GM19455 (cell line): ENCODE data around the gene TRPV5.

Experiments used
- ATAC-seq: cut with Tn5 transposase; IDR thresholded peaks from one replicate; pipeline ENCODE4 v1.9.1; 2021; ENCODE audit not compliant: unreplicated experiment

The TRPV5 gene

DNA sequence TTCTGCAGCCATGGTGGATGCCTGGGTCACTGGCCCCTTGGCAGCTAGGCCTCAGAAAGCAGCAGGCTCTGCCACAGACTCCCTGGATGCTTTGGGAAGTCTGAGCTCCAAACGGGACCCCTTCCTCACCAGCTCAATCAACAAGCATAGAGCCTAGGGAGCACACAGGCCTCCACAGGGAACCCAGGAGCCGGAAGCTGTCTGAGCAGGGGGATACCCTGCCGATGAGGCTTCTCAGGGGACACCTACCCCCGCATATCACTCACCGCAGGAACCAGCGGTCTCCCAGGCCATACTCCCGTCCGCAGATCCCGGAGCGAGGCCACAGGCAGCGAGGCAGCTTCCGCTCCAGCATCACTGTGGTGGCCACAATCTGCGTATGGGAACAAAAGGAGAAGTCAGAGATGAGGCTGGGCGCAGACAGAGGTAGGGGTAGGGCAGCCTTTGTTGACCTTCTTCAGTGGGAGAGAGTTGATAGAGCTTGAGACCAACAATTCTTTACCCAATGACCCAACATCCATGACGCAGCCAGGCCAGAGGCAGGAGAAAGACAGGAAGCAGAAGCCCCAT, 61.4 kb downstream of the TRPV5 start:
- no peak for ATAC-seq

DNA sequence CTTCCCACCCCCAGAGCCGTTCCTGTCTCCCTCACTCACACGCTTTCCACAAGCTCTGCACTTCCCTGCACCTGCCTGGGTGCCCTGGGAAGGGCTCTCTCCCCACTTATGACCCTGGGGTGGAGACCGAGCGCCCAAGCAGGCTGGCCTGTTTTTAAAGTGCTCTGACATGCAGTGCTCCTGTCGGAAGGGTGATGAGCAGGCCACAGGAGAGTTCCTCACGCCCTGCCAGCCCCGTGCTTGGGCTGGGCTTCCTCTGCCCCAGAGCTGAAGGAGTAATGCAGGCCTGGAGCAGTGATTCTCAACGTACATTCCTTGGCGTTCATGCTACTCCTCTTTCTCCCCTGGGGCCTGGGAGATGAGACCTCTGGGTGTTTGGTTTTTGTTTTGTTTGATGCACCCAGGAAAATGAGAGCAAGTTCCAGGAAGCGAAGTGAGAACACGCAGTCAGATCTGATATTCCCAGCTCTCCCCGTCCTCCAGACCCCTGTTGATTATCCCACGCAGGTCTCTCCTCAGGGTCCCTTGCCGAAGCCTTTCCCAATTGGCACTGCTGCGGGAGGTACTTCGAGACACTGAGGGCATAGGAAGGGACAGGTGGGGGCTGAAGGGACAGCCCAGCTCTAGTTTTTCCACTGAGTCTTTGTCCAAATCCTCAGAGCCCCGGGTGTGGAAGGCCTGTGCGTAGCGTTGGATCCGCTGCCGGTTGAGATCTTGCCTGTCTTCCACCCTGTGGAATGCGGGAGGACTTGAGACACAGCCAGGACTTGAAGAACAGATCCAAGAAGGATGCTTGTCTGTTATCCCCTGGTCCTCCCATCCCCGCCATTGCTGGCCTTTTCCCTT, 62.1 kb downstream of the TRPV5 start:
- ATAC-seq, result no peak

DNA sequence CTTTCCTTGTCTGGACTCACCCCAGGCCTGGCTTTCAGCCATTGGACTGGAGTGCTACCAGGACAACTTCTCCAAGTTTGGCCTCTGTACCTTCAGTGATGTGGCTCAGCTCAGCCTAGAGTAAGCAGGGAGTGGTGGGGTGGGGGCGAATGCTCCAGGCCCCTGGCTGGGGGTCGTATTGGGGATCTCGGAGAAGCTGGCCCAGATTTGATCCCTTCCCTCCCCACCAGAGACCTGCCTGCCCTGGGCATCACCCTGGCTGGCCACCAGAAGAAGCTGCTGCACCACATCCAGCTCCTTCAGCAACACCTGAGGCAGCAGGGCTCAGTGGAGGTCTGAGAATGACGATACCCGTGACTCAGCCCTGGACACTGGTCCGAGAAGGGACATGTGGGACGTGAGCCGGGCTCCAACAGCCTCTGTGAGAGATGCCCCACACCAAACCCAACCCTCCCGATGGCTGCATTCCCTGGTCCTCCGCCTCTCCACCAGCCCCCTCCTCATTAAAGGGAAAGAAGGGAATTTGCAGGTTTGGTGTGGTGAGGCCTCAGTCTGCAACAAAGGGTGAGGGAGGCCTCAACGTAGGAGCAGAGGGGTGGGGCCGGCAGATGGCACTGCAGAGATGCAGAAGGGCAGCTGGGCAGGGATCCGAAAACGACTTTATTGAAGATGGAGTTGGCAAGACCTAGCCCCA, 62.8 kb downstream of the TRPV5 start:
- ATAC-seq, result no peak

DNA sequence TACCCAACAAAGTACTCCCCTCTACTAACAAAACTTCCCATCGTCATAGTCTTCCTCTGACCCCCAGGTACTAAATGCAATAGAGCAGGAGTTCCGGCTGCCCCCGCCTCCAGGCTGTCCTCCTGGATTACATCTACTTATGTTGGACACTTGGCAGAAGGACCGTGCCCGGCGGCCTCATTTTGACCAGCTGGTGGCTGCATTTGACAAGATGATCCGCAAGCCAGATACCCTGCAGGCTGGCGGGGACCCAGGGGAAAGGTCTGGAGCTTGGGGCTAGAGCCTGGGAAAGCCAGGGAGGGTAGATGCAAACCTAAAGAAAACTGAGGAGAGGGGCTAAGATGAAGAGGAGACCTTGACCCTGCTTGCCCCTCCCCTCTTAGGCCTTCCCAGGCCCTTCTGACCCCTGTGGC, 63.4 kb downstream of the TRPV5 start:
- ATAC-seq, result no peak

DNA sequence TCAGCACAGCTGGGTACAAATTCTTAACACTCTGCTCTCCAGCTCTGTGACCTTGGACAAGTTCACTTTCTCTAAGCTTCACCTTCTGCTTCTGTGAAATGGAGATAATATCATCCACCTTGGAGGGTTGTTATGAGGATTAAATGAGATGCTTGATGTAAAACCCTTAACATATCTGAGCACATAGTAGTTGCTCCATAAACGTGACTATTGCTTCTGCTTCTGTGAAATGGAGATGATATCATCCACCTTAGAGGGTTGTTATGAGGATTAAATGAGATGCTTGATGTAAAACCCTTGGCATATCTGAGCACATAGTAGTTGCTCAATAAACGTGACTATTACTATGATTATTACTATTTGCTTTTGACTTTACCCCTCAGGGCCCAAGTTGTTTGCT, 64.1 kb downstream of the TRPV5 start:
- no peak for ATAC-seq

DNA sequence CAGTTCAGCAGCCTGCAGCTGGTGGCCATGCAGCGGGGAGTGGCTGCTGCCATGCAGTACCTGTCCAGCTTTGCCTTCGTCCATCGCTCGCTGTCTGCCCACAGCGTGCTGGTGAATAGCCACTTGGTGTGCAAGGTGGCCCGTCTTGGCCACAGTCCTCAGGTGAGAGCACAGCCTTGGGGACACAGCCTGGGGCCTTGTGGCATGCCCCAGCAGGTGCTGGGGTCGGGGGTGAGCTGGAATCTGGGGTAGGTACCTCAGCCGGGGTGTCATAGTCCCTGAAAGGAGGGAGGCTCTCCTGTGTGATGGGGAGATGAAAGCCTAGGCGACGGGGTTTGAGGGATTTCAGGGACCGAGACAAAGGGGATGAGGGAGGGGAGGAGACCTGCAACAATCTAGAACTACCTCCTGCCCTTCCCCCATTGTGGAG, 64.5 kb downstream of the TRPV5 start:
- ATAC-seq, result no peak

DNA sequence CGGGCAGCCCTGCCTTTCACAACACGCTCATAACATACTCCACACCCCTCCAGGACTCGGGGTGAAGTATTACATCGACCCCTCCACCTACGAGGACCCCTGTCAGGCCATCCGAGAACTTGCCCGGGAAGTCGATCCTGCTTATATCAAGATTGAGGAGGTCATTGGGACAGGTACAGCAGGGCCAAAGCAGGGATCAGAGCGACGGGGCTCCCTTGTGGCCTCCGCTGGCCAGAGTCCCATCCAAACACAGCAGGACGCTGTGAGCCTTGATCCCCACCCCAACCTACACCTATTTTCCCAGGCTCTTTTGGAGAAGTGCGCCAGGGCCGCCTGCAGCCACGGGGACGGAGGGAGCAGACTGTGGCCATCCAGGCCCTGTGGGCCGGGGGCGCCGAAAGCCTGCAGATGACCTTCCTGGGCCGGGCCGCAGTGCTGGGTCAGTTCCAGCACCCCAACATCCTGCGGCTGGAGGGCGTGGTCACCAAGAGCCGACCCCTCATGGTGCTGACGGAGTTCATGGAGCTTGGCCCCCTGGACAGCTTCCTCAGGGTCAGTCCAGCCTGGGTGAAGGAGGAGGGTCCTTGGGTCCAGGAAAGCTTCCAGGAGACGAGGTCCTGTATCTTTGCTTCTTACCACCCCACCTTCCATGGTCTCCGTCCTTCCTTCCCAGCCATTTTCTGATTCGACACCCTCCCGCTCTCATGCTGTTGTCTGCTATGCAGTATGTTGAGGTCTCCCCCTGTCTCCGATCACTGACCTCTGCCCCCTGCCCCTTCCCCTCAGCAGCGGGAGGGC, 65.2 kb downstream of the TRPV5 start:
- no peak for ATAC-seq

DNA sequence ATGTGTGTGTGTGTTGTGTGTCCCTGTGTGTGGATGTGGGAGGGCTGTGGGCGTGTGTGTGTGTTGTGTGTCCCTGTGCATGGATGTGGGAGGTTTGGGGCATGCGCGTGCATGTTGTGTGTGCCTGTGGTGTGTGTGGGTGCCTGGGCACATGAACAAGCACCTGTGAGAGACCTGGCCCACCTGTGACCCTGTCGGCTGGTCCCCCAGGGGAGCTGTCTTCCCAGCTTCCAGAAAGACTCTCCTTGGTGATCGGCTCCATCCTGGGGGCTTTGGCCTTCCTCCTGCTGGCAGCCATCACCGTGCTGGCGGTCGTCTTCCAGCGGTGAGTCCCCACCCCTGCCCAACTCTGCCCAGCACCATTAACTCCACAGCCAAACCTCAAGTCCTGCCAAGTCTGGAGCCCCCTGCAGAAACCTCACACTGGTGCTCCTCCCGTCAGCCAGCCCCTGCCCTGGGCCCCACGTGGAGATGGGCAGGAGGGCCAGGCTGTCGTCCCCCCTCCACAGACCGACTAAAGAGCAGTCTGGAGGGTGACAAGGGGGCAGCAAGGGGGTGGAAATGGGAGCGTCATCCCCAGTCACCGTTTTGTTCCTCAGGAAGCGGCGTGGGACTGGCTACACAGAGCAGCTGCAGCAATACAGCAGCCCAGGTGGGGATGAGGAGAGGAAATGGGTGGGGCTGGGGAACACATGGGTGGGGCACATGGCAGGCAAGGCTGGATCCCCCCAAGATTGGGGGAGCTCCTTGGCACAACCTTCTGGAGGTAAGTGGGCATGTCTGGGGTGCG, 66.0 kb downstream of the TRPV5 start:
- ATAC-seq, result no peak

DNA sequence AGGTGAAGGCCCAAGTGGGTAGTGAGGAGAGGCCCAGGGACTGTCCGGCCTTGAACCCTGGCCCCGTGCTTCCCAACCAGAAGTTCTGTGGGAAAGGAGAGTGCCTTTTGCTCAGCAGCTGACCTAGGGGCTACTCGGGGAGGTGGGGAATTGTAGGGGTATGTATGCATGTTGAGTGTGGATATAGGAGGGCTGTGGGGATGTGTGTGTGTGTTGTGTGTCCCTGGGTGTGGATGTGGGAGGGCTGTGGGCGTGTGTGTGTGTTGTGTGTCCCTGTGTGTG, 66.5 kb downstream of the TRPV5 start:
- no peak for ATAC-seq

DNA sequence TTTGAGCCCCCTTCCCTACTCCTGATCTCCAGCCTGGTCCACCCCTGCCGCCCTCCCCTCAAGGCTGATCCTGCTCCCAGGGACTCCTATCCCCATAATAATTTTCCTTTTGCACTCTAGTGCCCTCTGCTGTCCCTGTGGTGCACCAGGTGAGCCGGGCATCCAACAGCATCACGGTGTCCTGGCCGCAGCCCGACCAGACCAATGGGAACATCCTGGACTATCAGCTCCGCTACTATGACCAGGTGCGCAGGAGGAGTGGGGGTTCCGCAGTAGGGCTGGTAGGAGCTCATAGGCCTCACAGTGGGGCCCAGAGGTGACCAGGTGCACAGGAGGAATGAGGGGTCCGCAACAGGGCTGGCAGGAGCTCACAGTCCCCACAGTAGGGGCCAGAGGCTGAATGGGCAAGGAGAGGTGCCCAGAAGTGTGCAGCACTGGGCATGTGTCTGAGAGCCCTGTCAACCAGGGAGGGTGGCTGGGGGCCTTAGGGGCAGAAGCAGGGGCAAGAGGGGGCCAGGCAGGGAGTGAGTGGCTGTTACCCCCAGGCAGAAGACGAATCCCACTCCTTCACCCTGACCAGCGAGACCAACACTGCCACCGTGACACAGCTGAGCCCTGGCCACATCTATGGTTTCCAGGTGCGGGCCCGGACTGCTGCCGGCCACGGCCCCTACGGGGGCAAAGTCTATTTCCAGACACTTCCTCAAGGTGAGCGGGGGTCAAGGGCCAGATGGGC, 67.0 kb downstream of the TRPV5 start:
- ATAC-seq, result no peak

DNA sequence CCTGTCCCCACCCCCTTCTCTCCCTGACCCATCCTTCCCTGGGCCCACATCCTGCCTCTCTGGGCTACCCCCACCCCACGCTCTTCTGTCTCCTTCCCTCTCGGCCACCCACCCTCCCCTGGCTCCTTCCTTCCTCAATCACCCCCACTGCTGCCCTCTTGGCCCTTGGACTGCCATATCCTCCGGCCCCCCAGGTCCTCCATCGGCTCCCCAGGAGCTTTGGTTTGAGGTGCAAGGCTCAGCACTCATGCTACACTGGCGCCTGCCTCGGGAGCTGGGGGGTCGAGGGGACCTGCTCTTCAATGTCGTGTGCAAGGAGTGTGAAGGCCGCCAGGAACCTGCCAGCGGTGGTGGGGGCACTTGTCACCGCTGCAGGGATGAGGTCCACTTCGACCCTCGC, 67.8 kb downstream of the TRPV5 start:
- no peak for ATAC-seq

DNA sequence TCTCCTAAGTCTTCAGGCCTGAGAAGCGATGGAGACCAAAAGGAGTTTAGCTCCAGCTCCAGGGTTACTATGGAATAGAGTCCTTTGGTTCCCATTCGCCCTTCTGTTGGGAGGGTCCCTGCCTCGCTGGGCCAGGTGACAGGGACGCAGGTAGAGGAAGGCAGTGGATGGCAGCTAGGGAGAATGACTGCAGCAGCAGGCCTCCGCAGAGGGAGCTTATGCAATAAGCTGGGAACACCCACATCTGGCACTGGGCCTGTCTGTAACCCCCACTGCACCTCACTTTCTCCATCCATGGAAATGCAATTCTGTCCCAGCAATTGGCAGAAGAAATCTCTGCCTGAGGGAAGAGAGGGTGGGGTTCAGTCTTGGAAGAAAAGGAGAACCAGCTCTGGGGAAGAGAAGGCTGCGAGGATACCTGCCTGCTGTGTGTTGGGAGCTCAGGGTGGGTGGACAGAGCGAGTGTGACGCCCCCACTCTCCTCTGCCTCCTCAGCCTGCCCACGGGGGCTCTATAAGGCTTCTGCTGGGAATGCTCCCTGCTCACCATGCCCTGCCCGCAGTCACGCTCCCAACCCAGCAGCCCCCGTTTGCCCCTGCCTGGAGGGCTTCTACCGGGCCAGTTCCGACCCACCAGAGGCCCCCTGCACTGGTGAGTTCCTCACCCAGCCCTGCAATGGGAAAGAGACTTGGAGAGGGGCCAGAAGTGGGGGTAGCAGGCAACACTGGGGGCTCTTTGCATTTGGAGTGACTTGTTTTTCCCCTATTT, 68.4 kb downstream of the TRPV5 start:
- no peak for ATAC-seq

DNA sequence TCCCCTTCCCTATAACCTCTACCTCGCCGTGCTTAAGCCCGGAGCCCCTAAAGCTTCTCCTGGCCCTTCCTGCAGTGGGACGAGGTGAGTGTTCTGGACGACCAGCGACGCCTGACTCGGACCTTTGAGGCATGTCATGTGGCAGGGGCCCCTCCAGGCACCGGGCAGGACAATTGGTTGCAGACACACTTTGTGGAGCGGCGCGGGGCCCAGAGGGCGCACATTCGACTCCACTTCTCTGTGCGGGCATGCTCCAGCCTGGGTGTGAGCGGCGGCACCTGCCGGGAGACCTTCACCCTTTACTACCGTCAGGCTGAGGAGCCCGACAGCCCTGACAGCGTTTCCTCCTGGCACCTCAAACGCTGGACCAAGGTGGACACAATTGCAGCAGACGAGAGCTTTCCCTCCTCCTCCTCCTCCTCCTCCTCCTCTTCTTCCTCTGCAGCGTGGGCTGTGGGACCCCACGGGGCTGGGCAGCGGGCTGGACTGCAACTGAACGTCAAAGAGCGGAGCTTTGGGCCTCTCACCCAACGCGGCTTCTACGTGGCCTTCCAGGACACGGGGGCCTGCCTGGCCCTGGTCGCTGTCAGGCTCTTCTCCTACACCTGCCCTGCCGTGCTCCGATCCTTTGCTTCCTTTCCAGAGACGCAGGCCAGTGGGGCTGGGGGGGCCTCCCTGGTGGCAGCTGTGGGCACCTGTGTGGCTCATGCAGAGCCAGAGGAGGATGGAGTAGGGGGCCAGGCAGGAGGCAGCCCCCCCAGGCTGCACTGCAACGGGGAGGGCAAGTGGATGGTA, 69.5 kb downstream of the TRPV5 start:
- no peak for ATAC-seq

DNA sequence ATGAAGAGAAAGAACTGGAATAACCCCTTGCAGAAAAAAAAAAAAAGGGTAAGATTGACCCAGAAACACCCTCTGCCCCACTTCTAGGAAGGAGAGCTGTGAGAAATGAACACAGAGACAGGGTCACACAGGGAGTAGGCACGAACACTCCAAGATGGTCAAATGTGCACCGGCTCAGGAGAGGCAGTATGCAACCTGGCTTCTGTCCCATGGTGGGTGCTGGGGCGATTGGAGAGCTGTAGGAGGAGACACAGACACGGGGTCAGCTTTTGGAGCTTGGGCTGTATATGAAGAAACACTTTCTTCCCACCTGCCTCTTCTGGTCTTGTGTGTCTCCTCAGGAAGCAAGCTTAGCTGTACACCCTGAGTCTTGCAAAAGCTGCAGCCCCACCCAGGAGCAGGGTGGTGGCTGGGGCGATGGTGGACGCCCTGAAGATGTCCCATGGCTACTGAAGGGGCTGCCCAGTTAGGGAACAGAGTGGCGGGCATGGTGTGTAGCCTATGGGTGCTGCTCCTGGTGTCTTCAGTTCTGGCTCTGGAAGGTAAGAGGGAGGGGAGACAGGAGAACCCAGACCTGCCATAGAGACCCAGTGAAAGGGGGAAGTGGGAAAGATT, 70.7 kb downstream of the TRPV5 start:
- no peak for ATAC-seq

DNA sequence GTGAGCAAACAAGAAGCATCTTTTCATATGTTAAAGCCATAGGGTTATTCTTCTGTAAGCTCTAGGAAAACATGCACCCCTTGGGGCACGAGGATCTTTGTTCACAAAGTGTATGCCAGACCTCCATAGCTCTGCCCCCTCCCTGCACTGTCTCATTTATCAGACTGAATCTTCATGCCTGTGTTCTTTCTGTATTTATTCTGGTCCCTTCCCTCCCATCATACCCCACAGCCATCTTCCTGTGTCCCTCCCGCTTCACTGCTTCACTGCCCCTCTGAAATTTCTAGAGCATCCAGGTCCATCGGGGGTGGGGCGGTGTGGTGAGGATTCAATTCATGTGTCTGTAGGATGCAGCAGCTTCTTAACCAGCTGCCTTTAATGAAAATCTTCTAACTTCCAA, 71.2 kb downstream of the TRPV5 start:
- ATAC-seq, result no peak

DNA sequence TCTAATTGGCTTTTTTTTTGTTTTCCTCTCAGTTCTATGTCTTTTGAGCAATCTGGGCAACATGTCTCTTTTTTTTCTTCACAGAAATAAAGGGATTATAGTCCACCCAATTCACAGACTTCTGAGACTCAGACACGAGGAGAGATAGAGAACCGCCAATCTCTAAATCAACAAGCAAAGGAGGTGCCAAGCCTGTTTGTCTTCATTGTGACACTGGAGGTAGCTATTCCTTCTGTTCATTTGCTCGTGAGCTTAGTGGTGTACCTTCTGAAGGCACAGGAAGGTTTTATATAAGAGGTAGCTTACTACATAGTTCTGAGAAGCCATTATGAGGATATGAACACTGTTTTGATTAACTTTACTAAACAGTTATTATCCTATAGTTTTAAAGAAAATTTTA, 72.6 kb downstream of the TRPV5 start:
- no peak for ATAC-seq

DNA sequence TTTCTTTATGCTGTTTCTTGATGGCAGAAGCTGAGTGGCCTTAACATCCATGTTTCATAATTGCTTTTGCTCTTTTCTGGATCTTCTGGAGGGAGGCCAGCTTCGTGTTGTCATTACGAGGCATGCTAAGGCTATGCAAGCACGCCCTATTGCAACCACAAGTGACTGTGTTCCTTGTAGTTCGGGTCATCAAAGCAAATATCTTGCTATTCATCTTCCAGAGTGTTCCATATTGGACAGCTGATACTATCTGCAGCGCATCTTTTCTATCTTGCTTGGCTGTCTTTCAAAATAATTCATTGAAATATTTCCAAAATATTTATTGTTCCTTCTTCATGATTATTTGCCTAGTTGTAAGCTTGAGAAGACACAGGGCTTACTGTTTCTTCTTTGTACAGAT, 73.7 kb downstream of the TRPV5 start:
- ATAC-seq, result no peak

DNA sequence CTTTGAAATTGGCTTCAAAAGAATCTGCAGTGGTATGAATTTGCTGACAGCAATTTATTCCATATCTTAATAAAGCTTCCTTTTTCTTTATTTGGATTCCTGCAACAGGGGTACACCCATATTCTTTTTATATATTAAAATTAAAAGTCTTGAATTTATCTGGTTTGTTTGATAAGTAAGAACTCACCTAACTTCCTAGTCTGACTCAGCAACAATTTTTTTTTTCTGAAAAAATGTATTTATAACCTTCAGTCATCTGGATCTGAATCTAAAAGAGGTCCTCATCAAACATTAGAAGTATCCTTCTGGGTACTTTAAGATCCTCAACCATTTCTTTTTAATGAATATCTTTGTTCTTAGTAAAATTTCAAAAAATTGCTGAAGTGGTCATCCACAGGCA, 74.1 kb downstream of the TRPV5 start:
- ATAC-seq, result no peak
